ENCODE data around the gene SIN3B.
"Not testable (repeated sequence)": the region's sequence is repeated elsewhere in the genome, so short reads cannot be mapped to it uniquely, and the experiment has no call there.

The SIN3B gene

DNA sequence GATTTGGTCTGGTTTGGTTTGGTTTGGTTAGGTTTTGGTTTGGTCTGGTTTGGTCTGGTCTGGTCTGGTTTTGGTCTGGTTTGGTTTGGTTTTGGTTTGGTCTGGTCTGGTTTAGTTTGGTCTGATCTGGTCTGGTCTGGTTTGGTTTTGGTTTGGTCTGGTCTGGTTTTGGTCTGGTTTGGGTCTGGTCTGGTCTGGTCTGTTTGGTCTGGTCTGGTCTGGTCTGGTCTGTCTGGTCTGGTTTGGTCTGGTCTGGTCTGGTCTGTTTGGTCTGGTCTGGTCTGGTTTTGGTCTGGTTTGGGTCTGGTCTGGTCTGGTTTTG lies 45.7 kb downstream of the SIN3B start:
- H3K4ac ChIP-seq (ENCODE audit: low read depth, low read length); H3K27me3 ChIP-seq (ENCODE audit: insufficient read depth, low read length); H3K18ac ChIP-seq (ENCODE audit: low read length); H3K4me1 ChIP-seq (ENCODE audit: control insufficient read depth in 1 of 2, insufficient read depth in 2 of 2, low read length in 2 of 2); H3K14ac ChIP-seq (ENCODE audit: low read length); H3K4me2 ChIP-seq (ENCODE audit: low read length); H2BK120ac ChIP-seq (ENCODE audit: insufficient read depth, low read length, poor library complexity); H4K8ac ChIP-seq (ENCODE audit: low read depth, low read length); H3K4me3 ChIP-seq (ENCODE audit: low read depth, low read length); H3K9ac ChIP-seq (ENCODE audit: low read length); DNase-seq; H2AFZ ChIP-seq (ENCODE audit: insufficient read depth, low read length, poor library complexity); H2BK12ac ChIP-seq (ENCODE audit: low read length); H4K91ac ChIP-seq (ENCODE audit: low read depth, low read length); H2AK5ac ChIP-seq (ENCODE audit: low read length); H3K27ac ChIP-seq (ENCODE audit: low read depth, low read length); H4K12ac ChIP-seq (ENCODE audit: low read depth, low read length); H3K23ac ChIP-seq (ENCODE audit: low read length); H3K79me1 ChIP-seq (ENCODE audit: low read length); H3K79me2 ChIP-seq (ENCODE audit: control insufficient read depth, insufficient read depth, low read length, poor library complexity); H2BK5ac ChIP-seq (ENCODE audit: low read depth, low read length, poor library complexity): not testable (repeated sequence)
- H3K36me3 ChIP-seq (ENCODE audit: control insufficient read depth in 1 of 2, insufficient read depth in 2 of 2, low read length in 2 of 2): peaks cover 73 to 83% of the 10 kb centered on the region in 2 experiments
- H3K9me3 ChIP-seq (ENCODE audit: insufficient read depth, low read depth, low read length): peaks cover 26% of the 10 kb centered on the region

DNA sequence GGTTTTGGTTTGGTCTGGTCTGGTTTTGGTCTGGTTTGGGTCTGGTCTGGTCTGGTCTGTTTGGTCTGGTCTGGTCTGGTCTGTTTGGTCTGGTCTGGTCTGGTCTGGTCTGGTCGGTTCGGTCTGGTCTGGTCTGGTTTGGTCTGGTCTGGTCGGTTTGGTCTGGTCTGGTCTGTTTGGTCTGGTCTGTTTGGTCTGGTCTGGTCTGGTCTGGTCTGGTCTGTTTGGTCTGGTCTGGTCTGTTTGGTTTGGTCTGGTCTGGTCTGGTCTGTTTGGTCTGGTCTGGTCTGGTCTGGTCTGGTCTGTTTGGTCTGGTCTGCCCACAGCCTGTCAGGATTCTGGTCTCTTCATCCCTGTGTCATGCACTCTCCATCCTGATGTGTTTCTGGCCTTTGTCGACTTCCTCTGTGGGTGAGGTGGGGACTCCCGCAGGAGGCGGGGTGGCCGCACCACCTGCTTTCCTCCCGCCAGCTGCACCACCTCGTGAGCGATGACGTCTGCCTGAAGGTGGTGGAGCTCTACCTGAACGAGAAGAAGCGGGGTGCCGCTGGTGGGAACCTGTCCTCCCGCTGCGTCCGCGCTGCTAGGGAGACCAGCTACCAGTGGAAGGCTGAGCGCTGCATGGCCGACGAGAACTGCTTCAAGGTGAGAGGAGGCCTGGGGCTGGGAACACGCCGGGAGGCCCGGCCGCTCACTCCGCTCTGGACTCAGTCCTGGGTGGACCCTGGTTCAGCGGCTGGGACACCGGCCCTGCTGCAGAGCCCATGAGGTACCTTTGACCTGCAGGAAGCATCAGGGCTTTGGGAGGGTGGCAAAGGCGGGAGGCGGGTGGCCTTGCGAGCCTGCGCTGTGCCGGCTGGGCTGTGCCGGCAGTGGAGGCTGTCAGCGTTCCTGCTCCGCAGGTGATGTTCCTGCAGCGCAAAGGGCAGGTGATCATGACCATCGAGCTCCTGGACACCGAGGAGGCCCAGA lies 46.7 kb downstream of the SIN3B start:
- DNase-seq: peak in 1 of 2 donors; percentile 23
- Histone ChIP-seq H3K27me3 (ENCODE audit: insufficient read depth, low read length) (no peaks in the 10 kb centered on the region), H3K36me3 (ENCODE audit: control insufficient read depth in 1 of 2, insufficient read depth in 2 of 2, low read length in 2 of 2) (peaks cover 75 to 83% of the 10 kb centered on the region in 2 experiments), H4K8ac (ENCODE audit: low read depth, low read length) (no peak overlapping the region), H2BK12ac (ENCODE audit: low read length) (no peak overlapping the region), H3K4ac (ENCODE audit: low read depth, low read length) (no peak overlapping the region), H2AK5ac (ENCODE audit: low read length) (no peak overlapping the region), H2BK120ac (ENCODE audit: insufficient read depth, low read length, poor library complexity) (no peak overlapping the region), H3K4me2 (ENCODE audit: low read length) (no peak overlapping the region), H3K18ac (ENCODE audit: low read length) (no peak overlapping the region), H3K9ac (ENCODE audit: low read length) (no peak overlapping the region), H3K14ac (ENCODE audit: low read length) (no peak overlapping the region), H2BK5ac (ENCODE audit: low read depth, low read length, poor library complexity) (no peak overlapping the region), H3K9me3 (ENCODE audit: insufficient read depth, low read depth, low read length) (peaks cover 27% of the 10 kb centered on the region), H4K91ac (ENCODE audit: low read depth, low read length) (no peak overlapping the region), H2AFZ (ENCODE audit: insufficient read depth, low read length, poor library complexity) (no peak overlapping the region), H3K27ac (ENCODE audit: low read depth, low read length) (no peak overlapping the region), H4K12ac (ENCODE audit: low read depth, low read length) (no peak overlapping the region), H3K4me3 (ENCODE audit: low read depth, low read length) (no peak overlapping the region), H3K4me1 (ENCODE audit: control insufficient read depth in 1 of 2, insufficient read depth in 2 of 2, low read length in 2 of 2) (peaks cover 0 to 3% of the 10 kb centered on the region in 2 experiments), H3K79me2 (ENCODE audit: control insufficient read depth, insufficient read depth, low read length, poor library complexity) (no peaks in the 10 kb centered on the region), H3K23ac (ENCODE audit: low read length) (no peak overlapping the region), H3K79me1 (ENCODE audit: low read length) (no peaks in the 10 kb centered on the region)
- WGBS (ENCODE audit: extremely low coverage, insufficient coverage, insufficient read length): no CpG with 5 or more reads among the region's 39 CpGs

- Histone ChIP-seq H3K27me3 (ENCODE audit: insufficient read depth, low read length) (no peaks in the 10 kb centered on the region), H3K14ac (ENCODE audit: low read length) (no peak overlapping the region), H3K9me3 (ENCODE audit: insufficient read depth, low read depth, low read length) (peaks cover 33% of the 10 kb centered on the region), H2AK5ac (ENCODE audit: low read length) (no peak overlapping the region), H3K27ac (ENCODE audit: low read depth, low read length) (no peak overlapping the region), H4K91ac (ENCODE audit: low read depth, low read length) (no peak overlapping the region), H3K4me2 (ENCODE audit: low read length) (no peak overlapping the region), H3K79me2 (ENCODE audit: control insufficient read depth, insufficient read depth, low read length, poor library complexity) (no peaks in the 10 kb centered on the region), H3K4me3 (ENCODE audit: low read depth, low read length) (no peak overlapping the region), H4K12ac (ENCODE audit: low read depth, low read length) (no peak overlapping the region), H3K9ac (ENCODE audit: low read length) (no peak overlapping the region), H3K18ac (ENCODE audit: low read length) (no peak overlapping the region), H3K4ac (ENCODE audit: low read depth, low read length) (no peak overlapping the region), H3K36me3 (ENCODE audit: control insufficient read depth in 1 of 2, insufficient read depth in 2 of 2, low read length in 2 of 2) (peaks cover 70 to 75% of the 10 kb centered on the region in 2 experiments), H2AFZ (ENCODE audit: insufficient read depth, low read length, poor library complexity) (no peak overlapping the region), H2BK120ac (ENCODE audit: insufficient read depth, low read length, poor library complexity) (no peak overlapping the region), H4K8ac (ENCODE audit: low read depth, low read length) (no peak overlapping the region), H3K4me1 (ENCODE audit: control insufficient read depth in 1 of 2, insufficient read depth in 2 of 2, low read length in 2 of 2) (peaks cover 0 to 3% of the 10 kb centered on the region in 2 experiments), H3K23ac (ENCODE audit: low read length) (no peak overlapping the region), H2BK12ac (ENCODE audit: low read length) (no peak overlapping the region), H2BK5ac (ENCODE audit: low read depth, low read length, poor library complexity) (no peak overlapping the region), H3K79me1 (ENCODE audit: low read length) (no peaks in the 10 kb centered on the region)
- WGBS (ENCODE audit: extremely low coverage, insufficient coverage, insufficient read length): no CpG with 5 or more reads among the region's 12 CpGs
- no peak for DNase-seq
Observed at GRCh38 chr19:16876904-16877361, 47.7 kb downstream of the SIN3B start.

DNA sequence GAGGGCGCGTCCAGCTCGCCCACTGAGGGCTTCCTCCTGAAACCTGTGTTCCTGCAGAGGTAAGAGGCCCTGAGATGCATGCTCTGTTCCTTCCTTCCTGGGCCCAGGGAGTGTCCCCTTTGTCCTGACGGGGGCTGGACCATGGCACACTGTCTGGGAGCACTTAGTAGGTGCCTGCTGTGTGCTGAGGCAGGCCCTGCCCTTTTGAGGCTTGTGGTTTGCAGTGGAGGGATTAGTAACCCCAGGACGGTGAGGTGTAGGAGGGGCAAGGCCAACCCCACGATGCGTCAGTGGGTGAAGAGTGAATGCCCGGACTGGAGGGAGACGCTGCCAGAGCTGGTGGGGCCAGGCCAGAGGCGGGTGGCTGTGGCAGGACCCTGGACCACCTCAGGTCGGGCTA lies 48.4 kb downstream of the SIN3B start:
- Histone ChIP-seq H3K27me3 (ENCODE audit: insufficient read depth, low read length) (no peaks in the 10 kb centered on the region), H3K36me3 (ENCODE audit: control insufficient read depth in 1 of 2, insufficient read depth in 2 of 2, low read length in 2 of 2) (peaks cover 69 to 71% of the 10 kb centered on the region in 2 experiments), H2AK5ac (ENCODE audit: low read length) (no peak overlapping the region), H4K8ac (ENCODE audit: low read depth, low read length) (no peak overlapping the region), H3K79me2 (ENCODE audit: control insufficient read depth, insufficient read depth, low read length, poor library complexity) (no peaks in the 10 kb centered on the region), H2BK120ac (ENCODE audit: insufficient read depth, low read length, poor library complexity) (no peak overlapping the region), H2BK5ac (ENCODE audit: low read depth, low read length, poor library complexity) (no peak overlapping the region), H3K14ac (ENCODE audit: low read length) (no peak overlapping the region), H4K12ac (ENCODE audit: low read depth, low read length) (no peak overlapping the region), H3K27ac (ENCODE audit: low read depth, low read length) (no peak overlapping the region), H3K4ac (ENCODE audit: low read depth, low read length) (no peak overlapping the region), H3K4me2 (ENCODE audit: low read length) (no peak overlapping the region), H3K79me1 (ENCODE audit: low read length) (no peaks in the 10 kb centered on the region), H3K4me1 (ENCODE audit: control insufficient read depth in 1 of 2, insufficient read depth in 2 of 2, low read length in 2 of 2) (peaks cover 0 to 3% of the 10 kb centered on the region in 2 experiments), H3K9me3 (ENCODE audit: insufficient read depth, low read depth, low read length) (peaks cover 35% of the 10 kb centered on the region), H2AFZ (ENCODE audit: insufficient read depth, low read length, poor library complexity) (no peak overlapping the region), H3K23ac (ENCODE audit: low read length) (no peak overlapping the region), H4K91ac (ENCODE audit: low read depth, low read length) (no peak overlapping the region), H2BK12ac (ENCODE audit: low read length) (no peak overlapping the region), H3K4me3 (ENCODE audit: low read depth, low read length) (no peak overlapping the region), H3K18ac (ENCODE audit: low read length) (no peak overlapping the region), H3K9ac (ENCODE audit: low read length) (no peak overlapping the region)
- no peak for DNase-seq
- WGBS (ENCODE audit: extremely low coverage, insufficient coverage, insufficient read length): no CpG with 5 or more reads among the region's 11 CpGs

All from trophoblast cell (in vitro differentiated cells and primary cell).